IMR-90 (cell line): ENCODE measurements around the gene FGF19. TPM values are rescaled to one million over a fixed set of nuclear protein-coding genes. Genes with fewer than 3 reads are reported as not detected.

Experiments
- ATAC-seq: fragments of 200-7000 bp; cut with Tn5 transposase; 2 replicates; pipeline ENCODE4 v1.9.1; 2020; ENCODE audit warnings: low read depth, mild to moderate bottlenecking, moderate library complexity
- BruUV-seq: library from RNA; stranded (reverse); fragments of 400-500 nt; replicated peaks from 2 replicates; lab custom pipeline; 2021; lab: Mats Ljungman, UMichigan
- CTCF ChIA-PET: fragments of 300-600 bp; formaldehyde crosslinking; extraction: SDS; loops from one replicate; lab custom pipeline; 2021; ENCODE audit warnings: antibody characterized with exemption; lab: Yijun Ruan, JAX
- POLR2A ChIA-PET: fragments of 300-600 bp; sonication (Branson Sonifier 250); formaldehyde crosslinking; loops from one replicate; lab custom pipeline; 2022; ENCODE audit warnings: antibody characterized with exemption; ENCODE audit not compliant: unreplicated experiment; lab: Charles Lee
- DNase-seq: peaks from one replicate; pipeline ENCODE4 v3.0.0; 2013
- H2AFZ ChIP-seq: replicated peaks from 2 replicates; pipeline ENCODE3; 2013; ENCODE audit warnings: low read length, mild to moderate bottlenecking; ENCODE audit not compliant: poor library complexity
- H2AK5ac ChIP-seq: 2 replicates; pipeline ENCODE4 v1.6.1; 2013; ENCODE audit warnings: low read depth, low read length, inconsistent platforms
- H2AK9ac ChIP-seq: replicated peaks from 2 replicates; pipeline ENCODE3; 2013; ENCODE audit warnings: mild to moderate bottlenecking, low read depth, low read length, moderate library complexity; ENCODE audit not compliant: poor library complexity
- H2BK120ac ChIP-seq: 2 replicates; pipeline ENCODE4 v1.6.1; 2013; ENCODE audit warnings: low read depth, low read length, inconsistent platforms
- H2BK15ac ChIP-seq: 3 replicates; pipeline ENCODE4 v1.6.1; 2013; ENCODE audit warnings: low read depth, low read length, inconsistent platforms
- H2BK20ac ChIP-seq: 2 replicates; pipeline ENCODE4 v1.6.1; 2013; ENCODE audit warnings: low read depth, mild to moderate bottlenecking, inconsistent platforms, low read length, moderate library complexity
- H2BK5ac ChIP-seq: 2 replicates; pipeline ENCODE4 v1.6.1; 2013; ENCODE audit warnings: mild to moderate bottlenecking, low read depth, low read length, inconsistent platforms; ENCODE audit not compliant: poor library complexity, severe bottlenecking
- H3K14ac ChIP-seq: replicated peaks from 2 replicates; pipeline ENCODE4 v1.6.1; 2013; ENCODE audit warnings: low read depth, low read length, inconsistent platforms
- H3K18ac ChIP-seq: 2 replicates; pipeline ENCODE4 v1.6.1; 2013; ENCODE audit warnings: low read depth, low read length, control low read depth
- H3K23ac ChIP-seq: 2 replicates; pipeline ENCODE4 v1.6.1; 2013; ENCODE audit warnings: low read depth, low read length, inconsistent platforms
- H3K27ac ChIP-seq: 2 replicates; pipeline ENCODE4 v1.5.1; 2013; ENCODE audit warnings: mild to moderate bottlenecking, control low read depth, low read length; ENCODE audit not compliant: insufficient read depth
- H3K27me3 ChIP-seq: 2 replicates; pipeline ENCODE4 v1.6.1; 2013; ENCODE audit warnings: low read length; ENCODE audit not compliant: control insufficient read depth, insufficient read depth
- H3K36me3 ChIP-seq: 2 replicates; pipeline ENCODE4 v1.6.1; 2013; ENCODE audit warnings: low read length, mixed read lengths; ENCODE audit not compliant: control insufficient read depth, insufficient read depth
- H3K4ac ChIP-seq: 2 replicates; pipeline ENCODE4 v1.6.1; 2013; ENCODE audit warnings: low read depth, low read length, inconsistent platforms
- H3K4me1 ChIP-seq: 2 replicates; pipeline ENCODE4 v1.6.1; 2013; ENCODE audit warnings: low read length, mixed read lengths; ENCODE audit not compliant: control insufficient read depth, insufficient read depth
- H3K4me2 ChIP-seq: 2 replicates; pipeline ENCODE4 v1.6.1; 2013; ENCODE audit warnings: low read depth, mild to moderate bottlenecking, control low read depth, low read length, moderate library complexity
- H3K4me3 ChIP-seq: 2 replicates; pipeline ENCODE4 v1.5.1; 2013; ENCODE audit warnings: low read depth, mild to moderate bottlenecking, control low read depth, low read length, moderate library complexity; ENCODE audit not compliant: insufficient read depth
- H3K56ac ChIP-seq: 2 replicates; pipeline ENCODE4 v1.6.1; 2013; ENCODE audit warnings: low read length, inconsistent platforms; ENCODE audit not compliant: insufficient read depth; ENCODE audit errors: extremely low read depth
- H3K79me1 ChIP-seq, 2 experiments: 2 replicates each; pipeline ENCODE4 v1.6.1; 2013; ENCODE audit warnings: low read length in 2 of 2, inconsistent platforms in 1 of 2, low read depth in 1 of 2
- H3K9ac ChIP-seq: 2 replicates; pipeline ENCODE4 v1.6.1; 2013; ENCODE audit warnings: low read depth, low read length, control low read depth
- H3K9me1 ChIP-seq: 2 replicates; pipeline ENCODE4 v1.6.1; 2013; ENCODE audit warnings: low read length, inconsistent platforms; ENCODE audit not compliant: insufficient read depth
- H3K9me3 ChIP-seq: 2 replicates; pipeline ENCODE4 v1.6.1; 2013; ENCODE audit warnings: low read length; ENCODE audit not compliant: control insufficient read depth, insufficient read depth
- H4K20me1 ChIP-seq: 2 replicates; pipeline ENCODE4 v1.6.1; 2013; ENCODE audit warnings: low read length, inconsistent platforms; ENCODE audit not compliant: insufficient read depth
- H4K5ac ChIP-seq: 2 replicates; pipeline ENCODE4 v1.6.1; 2013; ENCODE audit warnings: mild to moderate bottlenecking, low read depth, low read length, control low read depth
- H4K8ac ChIP-seq, 2 experiments: 2 replicates each; pipeline ENCODE4 v1.6.1; 2013; ENCODE audit warnings: low read depth in 2 of 2, low read length in 2 of 2, control low read depth in 1 of 2, inconsistent platforms in 1 of 2
- H4K91ac ChIP-seq: 2 replicates; pipeline ENCODE4 v1.6.1; 2013; ENCODE audit warnings: low read depth, low read length, inconsistent platforms; ENCODE audit not compliant: insufficient read depth
- BHLHE40 ChIP-seq: fragments of 150-350 bp; IDR thresholded peaks from 2 replicates; pipeline ENCODE4 v1.6.1; 2016; ENCODE audit warnings: mild to moderate bottlenecking, low read depth, low read length
- CEBPB ChIP-seq: IDR thresholded peaks from 2 replicates; pipeline ENCODE4 v1.6.1; 2012; ENCODE audit warnings: low read depth, low read length, improper control_type of control experiment
- CTCF ChIP-seq: conservative IDR thresholded peaks from 2 replicates; pipeline ENCODE4 v1.5.1; 2012; ENCODE audit warnings: mild to moderate bottlenecking, low read depth, low read length, improper control_type of control experiment
- ELK1 ChIP-seq: fragments of 150-350 bp; IDR thresholded peaks from 2 replicates; pipeline ENCODE4 v1.6.1; 2016; ENCODE audit warnings: low read depth, mild to moderate bottlenecking, low read length, moderate library complexity, borderline replicate concordance
- FOS ChIP-seq: fragments of 150-350 bp; IDR thresholded peaks from 2 replicates; pipeline ENCODE4 v1.6.1; 2016; ENCODE audit warnings: low read depth, low read length
- MAFK ChIP-seq: IDR thresholded peaks from 2 replicates; pipeline ENCODE4 v1.6.1; 2012; ENCODE audit warnings: low read depth, low read length, improper control_type of control experiment
- MAZ ChIP-seq: IDR thresholded peaks from 2 replicates; pipeline ENCODE4 v1.6.1; 2012; ENCODE audit warnings: low read depth, mild to moderate bottlenecking, low read length, improper control_type of control experiment, moderate library complexity, borderline replicate concordance
- MXI1 ChIP-seq: IDR thresholded peaks from 2 replicates; pipeline ENCODE4 v1.6.1; 2012; ENCODE audit warnings: low read depth, mild to moderate bottlenecking, low read length, moderate library complexity, borderline replicate concordance
- NFE2L2 ChIP-seq: fragments of 150-350 bp; IDR thresholded peaks from 2 replicates; pipeline ENCODE4 v1.6.1; 2016; ENCODE audit warnings: low read depth, mild to moderate bottlenecking, low read length
- POLR2A ChIP-seq: IDR thresholded peaks from 2 replicates; pipeline ENCODE4 v1.6.1; 2012; ENCODE audit warnings: mild to moderate bottlenecking, low read depth, low read length
- RAD21 ChIP-seq: IDR thresholded peaks from 2 replicates; pipeline ENCODE4 v1.6.1; 2012; ENCODE audit warnings: low read length, improper control_type of control experiment
- RFX5 ChIP-seq: IDR thresholded peaks from 2 replicates; pipeline ENCODE4 v1.8.0; 2012; ENCODE audit warnings: low read depth, mild to moderate bottlenecking, low read length, moderate library complexity
- SMC3 ChIP-seq: fragments of 150-350 bp; IDR thresholded peaks from 2 replicates; pipeline ENCODE4 v1.6.1; 2016; ENCODE audit warnings: low read depth, mild to moderate bottlenecking, antibody characterized with exemption, low read length, moderate library complexity
- USF2 ChIP-seq: fragments of 150-350 bp; IDR thresholded peaks from 2 replicates; pipeline ENCODE4 v1.6.1; 2017; ENCODE audit warnings: mild to moderate bottlenecking, antibody characterized with exemption, low read length, low read depth
- WGBS, 2 experiments: methylation state at CpG; one replicate each; pipeline versions ENCODE4 v1.1.5 to v1.1.7; 2013; ENCODE audit warnings: missing lambda C conversion rate in 2 of 2; ENCODE audit not compliant: insufficient read length in 1 of 2; ENCODE audit errors: extremely low coverage in 2 of 2; 5-methylcytosine and 5-hydroxymethylcytosine counted together
- dilution Hi-C: fragments of 300-500 bp; cut with HindIII; formaldehyde crosslinking; loops from one replicate; pipeline ENCODE4 v1.14.3; 2018; ENCODE audit warnings: low sequenced_read_pairs; ENCODE audit not compliant: unreplicated experiment
- in situ Hi-C: fragments of 300-500 bp; cut with MboI; formaldehyde crosslinking; loops from 3 replicates; pipeline ENCODE4 v1.14.3; 2019; ENCODE audit warnings: low sequenced_read_pairs, inconsistent platforms, mixed read lengths
- intact Hi-C: fragments of 100-400 bp; cut with micrococcal nuclease; formaldehyde crosslinking; loops from 2 replicates; pipeline ENCODE4 v1.10.0; 2022
- polyA plus RNA-seq, 3 experiments: library from polyadenylated mRNA; depleted of rRNA; stranded (reverse); fragments of >200 nt; gene quantifications; 2 replicates each; pipeline ENCODE4 v1.2.3, GENCODE V29; 2012; ENCODE audit warnings: low replicate concordance in 1 of 3
- total RNA-seq: library from RNA; depleted of rRNA; stranded (reverse); fragments of >200 nt; gene quantifications from 2 replicates; pipeline ENCODE4 v1.2.3, GENCODE V29; 2012

FGF19 gene
- total and polyA plus RNA-seq, 2 of the 4 experiments (the other 2 are of a cell fraction): not detected

- Histone ChIP-seq H4K91ac (no peak overlapping the region), H2AK5ac (no peak overlapping the region), H2AFZ (no peak overlapping the region), H3K36me3 (no peaks in the 10 kb centered on the region), H3K9me3 (no peaks in the 10 kb centered on the region), H4K8ac (no peak overlapping the region), H3K9ac (no peak overlapping the region), H3K27ac (no peak overlapping the region), H3K23ac (no peak overlapping the region), H4K20me1 (no peaks in the 10 kb centered on the region), H3K79me1 (no peaks in the 10 kb centered on the region), H2BK15ac (no peak overlapping the region), H2BK20ac (no peak overlapping the region), H4K5ac (no peak overlapping the region), H2AK9ac (no peak overlapping the region), H3K4me3 (no peak overlapping the region), H3K9me1 (no peaks in the 10 kb centered on the region; the same call in 1 of the 2 replicates), H3K14ac (no peak overlapping the region), H3K18ac (no peak overlapping the region), H3K4ac (no peak overlapping the region), H3K56ac (no peak overlapping the region), H3K4me1 (no peaks in the 10 kb centered on the region), H3K27me3 (peaks cover 47% of the 10 kb centered on the region), H3K4me2 (no peak overlapping the region), H2BK5ac (no peak overlapping the region), H2BK120ac (no peak overlapping the region)
- ATAC-seq (no peak), DNase-seq (no peak)
- in situ Hi-C loops: loop anchor here (10.0 kb wide), 1 partner anchor 483 kb away; no protein-coding TSS in a partner anchor
- BruUV-seq: no TSS peak
- CTCF ChIA-PET: interaction anchor here (0.6 kb wide), 1 partner anchor 532 kb away, joined by 3 read pairs; no protein-coding TSS in a partner anchor
- dilution Hi-C loops: no loop called here
- POLR2A ChIA-PET: no interaction called here
- intact Hi-C loops: no loop called here
- 78% methylated on average over 10 of the region's 28 CpGs; no CpG with 5 or more reads in 1 of the 2 experiments for WGBS, 2 experiments
- no peak for TF ChIP-seq MAFK
- no peak for TF ChIP-seq RAD21
- no peak for TF ChIP-seq MXI1
- no peak for TF ChIP-seq ELK1
- TF ChIP-seq MAZ: no peak
- no peak for TF ChIP-seq FOS
- no peak for TF ChIP-seq CEBPB
- TF ChIP-seq RFX5: no peak
- no peak for TF ChIP-seq POLR2A
- no peak for TF ChIP-seq SMC3
- TF ChIP-seq NFE2L2: no peak
- TF ChIP-seq CTCF: no peak
- no peak for TF ChIP-seq USF2
- TF ChIP-seq BHLHE40: no peak
Observed at GRCh38 chr11:69711822-69712801, 8.3 kb upstream of the FGF19 start.
